Measurements from ENCODE around the gene ZNF273.
"Not testable (repeated sequence)": the region's sequence is repeated elsewhere in the genome, so short reads cannot be mapped to it uniquely, and the experiment has no call there.

ZNF273 gene

GRCh38 chr7:64902806-64903721 is at the start of gene ZNF273:
ZNF273 (plus strand) TSS chr7:64903273; CDS start chr7:64903318, 45 bp downstream.
- TF ChIP-seq GATA1 (IDR thresholded peaks at IDR 0.05; ENCODE audit: low read depth, low read length), result no peak
- TF ChIP-seq POLR2A (IDR thresholded peaks at IDR 0.05; ENCODE audit: low read length), result peak; percentile 97
- peak; percentile 95 to 96 for DNase-seq

GRCh38 chr7:64853679-64854078 is 49.4 kb upstream of the ZNF273 start:
- no peak for DNase-seq
- TF ChIP-seq GATA1 (IDR thresholded peaks at IDR 0.05; ENCODE audit: low read depth, low read length) (no peak), POLR2A (IDR thresholded peaks at IDR 0.05; ENCODE audit: low read length) (no peak)

- DNase-seq, result no peak
- no peak for TF ChIP-seq GATA1 (IDR thresholded peaks at IDR 0.05; ENCODE audit: low read depth, low read length)
- no peak for TF ChIP-seq POLR2A (IDR thresholded peaks at IDR 0.05; ENCODE audit: low read length)
Observed at GRCh38 chr7:64854969-64855368, 48.1 kb upstream of the ZNF273 start.

- DNase-seq, result no peak
- no peak for TF ChIP-seq GATA1 (IDR thresholded peaks at IDR 0.05; ENCODE audit: low read depth, low read length)
- no peak for TF ChIP-seq POLR2A (IDR thresholded peaks at IDR 0.05; ENCODE audit: low read length)
Observed at GRCh38 chr7:64863021-64863420, 40.1 kb upstream of the ZNF273 start.

GRCh38 chr7:64863530-64863929 is 39.5 kb upstream of the ZNF273 start:
- not testable (repeated sequence) for DNase-seq

GRCh38 chr7:64863969-64864368 is 39.1 kb upstream of the ZNF273 start:
- TF ChIP-seq GATA1 (IDR thresholded peaks at IDR 0.05; ENCODE audit: low read depth, low read length) (no peak), POLR2A (IDR thresholded peaks at IDR 0.05; ENCODE audit: low read length) (no peak)
- DNase-seq, result no peak

GRCh38 chr7:64867863-64868440 is 35.1 kb upstream of the ZNF273 start:
- no peak for TF ChIP-seq POLR2A (IDR thresholded peaks at IDR 0.05; ENCODE audit: low read length)
- no peak for TF ChIP-seq GATA1 (IDR thresholded peaks at IDR 0.05; ENCODE audit: low read depth, low read length)
- DNase-seq, result no peak

GRCh38 chr7:64868499-64868898 is 34.6 kb upstream of the ZNF273 start:
- DNase-seq, result no peak

GRCh38 chr7:64869121-64869725 is 33.9 kb upstream of the ZNF273 start:
- TF ChIP-seq GATA1 (IDR thresholded peaks at IDR 0.05; ENCODE audit: low read depth, low read length), result no peak
- no peak for TF ChIP-seq POLR2A (IDR thresholded peaks at IDR 0.05; ENCODE audit: low read length)
- no peak for DNase-seq

More at GRCh38 chr7:64868499-64868898, 34.6 kb upstream of the ZNF273 start:
- TF ChIP-seq GATA1 (IDR thresholded peaks at IDR 0.05; ENCODE audit: low read depth, low read length), result no peak
- no peak for TF ChIP-seq POLR2A (IDR thresholded peaks at IDR 0.05; ENCODE audit: low read length)

GRCh38 chr7:64869912-64870562 is 33.0 kb upstream of the ZNF273 start:
- TF ChIP-seq POLR2A (IDR thresholded peaks at IDR 0.05; ENCODE audit: low read length) (no peak), GATA1 (IDR thresholded peaks at IDR 0.05; ENCODE audit: low read depth, low read length) (no peak)
- DNase-seq, result no peak

GRCh38 chr7:64870656-64871055 is 32.4 kb upstream of the ZNF273 start:
- TF ChIP-seq GATA1 (IDR thresholded peaks at IDR 0.05; ENCODE audit: low read depth, low read length) (no peak), POLR2A (IDR thresholded peaks at IDR 0.05; ENCODE audit: low read length) (no peak)
- DNase-seq, result no peak

- TF ChIP-seq POLR2A (IDR thresholded peaks at IDR 0.05; ENCODE audit: low read length), result no peak
- no peak for TF ChIP-seq GATA1 (IDR thresholded peaks at IDR 0.05; ENCODE audit: low read depth, low read length)
- DNase-seq, result no peak
Observed at GRCh38 chr7:64871761-64872160, 31.3 kb upstream of the ZNF273 start.

- TF ChIP-seq GATA1 (IDR thresholded peaks at IDR 0.05; ENCODE audit: low read depth, low read length) (no peak), POLR2A (IDR thresholded peaks at IDR 0.05; ENCODE audit: low read length) (no peak)
- no peak for DNase-seq
Observed at GRCh38 chr7:64872351-64873154, 30.5 kb upstream of the ZNF273 start.

Measured in erythroblast (primary cell).